GM21367 (cell line): ENCODE results near the gene HYDIN.
"Not testable (repeated sequence)": the region's sequence is repeated elsewhere in the genome, so short reads cannot be mapped to it uniquely, and the experiment has no call there.

Experiments used
- ATAC-seq: cut with Tn5 transposase; IDR thresholded peaks from one replicate; pipeline ENCODE4 v1.9.1; 2021; ENCODE audit not compliant: unreplicated experiment

The HYDIN gene

DNA sequence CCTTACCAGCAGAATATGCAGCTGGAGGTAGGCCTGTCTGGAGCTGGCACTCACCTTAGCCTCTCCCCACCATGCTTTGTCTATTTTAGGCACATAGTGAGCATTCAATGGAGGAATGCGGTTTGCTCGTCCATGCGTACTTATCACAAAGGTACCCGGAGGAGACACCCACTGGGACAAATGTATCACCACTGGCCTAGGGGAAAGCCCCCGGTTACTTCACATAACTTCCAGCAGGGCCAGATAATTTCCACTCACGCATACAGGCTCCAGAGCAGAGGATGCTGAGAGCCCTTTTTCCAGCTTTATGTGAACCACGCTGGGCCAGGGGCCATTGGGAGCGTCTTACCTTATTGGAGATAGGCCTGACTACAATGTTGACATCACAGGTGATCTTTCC is 348.2 kb downstream of the HYDIN start:
- not testable (repeated sequence) for ATAC-seq

GRCh38 chr16:70877895-70878294 is 352.6 kb downstream of the HYDIN start:
- not testable (repeated sequence) for ATAC-seq

GRCh38 chr16:70876442-70876841 is 354.1 kb downstream of the HYDIN start:
- ATAC-seq = not testable (repeated sequence)

DNA sequence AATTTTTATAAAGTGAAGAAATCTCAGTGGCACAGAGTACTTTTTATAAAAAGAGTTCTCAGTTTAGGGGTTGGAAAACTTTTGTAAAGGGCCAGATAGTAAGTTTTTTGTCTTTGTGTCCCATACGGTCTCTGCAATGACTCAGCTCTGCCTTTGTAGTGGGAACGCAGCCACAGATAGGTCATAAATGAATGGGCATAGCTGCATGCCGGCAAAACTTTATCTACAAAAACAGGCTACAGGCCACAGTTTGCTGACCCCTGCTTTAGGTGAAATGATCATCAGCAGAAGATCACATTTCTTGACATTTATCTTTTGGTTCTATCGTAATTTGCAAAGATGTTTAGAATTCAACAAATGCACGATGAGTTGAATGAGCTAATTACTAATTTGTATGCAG is 365.8 kb downstream of the HYDIN start:
- ATAC-seq = not testable (repeated sequence)

DNA sequence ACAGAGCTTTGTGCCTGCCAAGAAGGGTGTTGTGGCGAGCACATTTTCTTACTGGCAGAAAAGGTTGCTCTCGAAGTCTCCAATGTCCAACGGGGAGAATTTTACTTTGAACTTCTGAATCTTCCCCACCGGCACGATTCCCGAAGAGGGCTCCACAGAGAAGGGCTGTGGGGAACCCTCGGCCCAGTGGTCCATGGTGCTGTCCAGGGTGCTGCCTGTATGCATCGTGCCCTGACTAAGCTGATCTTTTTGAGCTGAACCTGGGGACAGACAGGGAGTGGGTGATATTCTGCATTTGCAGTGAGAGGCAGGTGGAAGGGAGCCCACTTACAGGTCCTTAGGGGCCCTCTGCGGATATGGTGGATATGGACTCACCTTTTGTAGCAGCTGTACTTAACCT is 368.5 kb downstream of the HYDIN start:
- ATAC-seq = not testable (repeated sequence)

DNA sequence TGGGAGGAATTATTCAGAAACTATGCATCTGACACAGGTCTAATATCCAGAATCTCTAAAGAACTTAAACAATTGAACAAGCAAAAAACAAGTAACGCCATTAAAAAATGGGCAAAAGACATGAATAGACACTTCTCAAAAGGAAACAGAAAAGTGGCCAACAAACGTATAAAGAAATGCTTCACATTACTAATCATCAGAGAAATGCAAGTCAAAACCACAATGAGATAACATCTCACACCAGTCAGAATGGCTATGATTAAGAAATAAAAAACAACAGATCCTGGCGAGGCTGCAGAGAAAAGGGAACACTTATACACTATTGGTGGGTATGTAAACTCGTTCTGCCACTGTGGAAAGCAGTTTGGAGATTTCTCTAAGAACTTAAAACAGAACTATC is 379.2 kb downstream of the HYDIN start:
- not testable (repeated sequence) for ATAC-seq

DNA sequence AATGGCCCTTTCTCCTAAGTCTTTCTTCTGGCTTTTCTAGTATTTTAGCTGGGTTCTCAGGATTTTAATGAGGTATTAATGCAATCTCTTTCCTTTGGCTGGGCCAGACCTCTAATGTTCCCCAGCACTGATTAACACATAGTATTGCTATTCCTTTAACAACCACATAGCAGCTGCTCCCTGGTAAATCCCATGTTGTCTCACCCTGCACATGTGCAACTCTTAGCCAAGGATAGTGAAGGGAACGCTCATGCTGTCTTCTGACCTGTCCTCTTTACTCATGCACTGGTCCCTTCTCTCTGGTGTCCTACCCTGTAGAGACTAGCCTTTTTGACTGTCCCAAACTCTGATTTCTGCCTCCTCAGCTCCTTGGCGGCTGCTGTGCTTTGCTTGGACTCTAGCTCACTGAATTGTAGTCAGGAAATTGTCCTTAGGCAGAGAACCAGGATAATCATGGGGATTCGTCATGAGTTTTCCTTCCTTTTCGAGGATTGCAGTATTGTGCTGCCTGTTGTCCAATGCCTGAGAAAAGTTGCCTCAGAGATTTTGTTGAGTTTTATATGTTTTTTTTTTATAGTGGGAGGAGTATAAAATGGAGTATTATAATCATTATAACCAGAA is 406.9 kb downstream of the HYDIN start:
- not testable (repeated sequence) for ATAC-seq

- not testable (repeated sequence) for ATAC-seq
These were observed 407.8 kb downstream of the HYDIN start for GRCh38 chr16:70822734-70823133.

- not testable (repeated sequence) for ATAC-seq
These were observed 412.4 kb downstream of the HYDIN start for GRCh38 chr16:70818088-70818487.

- ATAC-seq = no peak
These were observed 421.0 kb downstream of the HYDIN start for GRCh38 chr16:70809392-70810060.

- ATAC-seq = no peak
These were observed 422.2 kb downstream of the HYDIN start for GRCh38 chr16:70808371-70808770.

DNA sequence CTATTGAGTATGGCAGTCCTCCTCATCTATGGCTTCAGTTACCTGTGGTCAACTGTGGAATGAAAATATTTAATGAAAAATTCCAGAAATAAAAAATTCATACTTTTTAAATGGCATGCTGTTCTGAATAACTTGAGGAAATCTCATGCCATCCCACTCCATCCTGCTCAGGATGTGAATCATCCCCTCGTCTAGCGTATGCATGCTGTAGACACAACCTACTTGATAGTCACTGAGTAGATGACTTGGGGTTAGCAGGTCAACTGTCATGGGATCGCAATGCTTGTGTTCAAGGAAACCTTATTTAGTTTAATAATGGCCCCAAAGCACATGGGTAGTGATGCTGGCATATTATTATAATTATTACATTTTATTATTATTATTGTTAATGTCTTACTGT is 424.7 kb downstream of the HYDIN start:
- ATAC-seq = no peak

DNA sequence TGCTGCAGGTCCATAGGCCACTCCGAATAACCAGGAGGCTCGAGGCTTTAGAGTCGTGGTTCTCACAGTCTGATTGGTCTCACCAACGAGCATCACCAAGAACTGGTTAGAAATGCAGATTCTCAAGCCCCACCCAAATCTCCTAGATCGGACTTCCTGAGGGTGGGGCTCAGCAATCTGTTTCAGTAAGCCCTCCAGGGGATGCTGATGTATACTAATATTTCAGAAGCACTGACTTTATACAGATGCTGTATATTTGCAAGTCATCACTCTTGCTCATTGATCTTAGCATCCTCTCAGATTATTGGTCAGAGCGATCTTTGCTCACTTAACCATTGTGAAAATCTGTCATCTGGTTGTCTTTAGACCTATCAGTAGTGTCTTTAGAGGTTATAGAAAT is 425.1 kb downstream of the HYDIN start:
- no peak for ATAC-seq

- ATAC-seq = no peak
These were observed 425.8 kb downstream of the HYDIN start for GRCh38 chr16:70804734-70805169.

GRCh38 chr16:70804153-70804733 is 426.3 kb downstream of the HYDIN start:
- ATAC-seq = no peak

- ATAC-seq = no peak
These were observed 427.2 kb downstream of the HYDIN start for GRCh38 chr16:70803319-70803718.

GRCh38 chr16:70801611-70802010 is 428.9 kb downstream of the HYDIN start:
- ATAC-seq = no peak

DNA sequence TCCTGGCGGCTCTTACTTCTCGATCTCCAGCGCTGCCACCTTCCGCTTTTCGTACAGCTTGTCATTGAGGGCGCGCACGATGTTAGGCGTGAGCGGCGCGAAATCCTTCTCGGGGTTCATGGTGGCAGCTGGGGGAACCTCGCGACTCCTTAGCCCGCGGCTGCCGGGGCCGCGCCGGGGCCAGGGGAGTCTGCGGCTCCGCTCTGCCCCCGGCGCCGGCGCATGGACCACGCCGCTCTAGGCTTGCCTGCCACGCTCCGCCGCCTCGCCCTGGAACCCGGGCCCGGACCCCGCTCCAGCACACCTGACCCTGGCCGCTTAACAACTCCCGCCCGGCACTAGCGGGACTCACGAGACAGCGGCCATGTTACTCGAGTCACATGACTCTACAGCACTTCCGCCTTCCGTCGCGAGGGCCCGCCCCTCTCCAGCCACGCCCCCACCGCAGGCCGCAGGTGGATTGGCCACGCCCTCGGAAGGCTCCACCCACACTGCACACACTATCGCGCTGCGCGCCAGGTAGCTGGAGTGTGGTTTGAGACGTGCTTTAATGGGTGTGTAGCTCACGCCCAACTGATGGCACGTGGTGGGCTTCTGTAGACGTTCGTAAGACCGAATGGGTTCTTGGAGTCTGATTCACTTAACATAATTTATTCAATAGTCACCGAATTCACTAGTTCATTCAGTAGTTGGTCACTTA is 429.6 kb downstream of the HYDIN start, which contains the start of gene VAC14:
Gene VAC14, minus strand, starts transcription at position 378 of the 700 bp plus-strand sequence. Its CDS starts 258 bp downstream, at position 120.
- peak; percentile 81 for ATAC-seq

DNA sequence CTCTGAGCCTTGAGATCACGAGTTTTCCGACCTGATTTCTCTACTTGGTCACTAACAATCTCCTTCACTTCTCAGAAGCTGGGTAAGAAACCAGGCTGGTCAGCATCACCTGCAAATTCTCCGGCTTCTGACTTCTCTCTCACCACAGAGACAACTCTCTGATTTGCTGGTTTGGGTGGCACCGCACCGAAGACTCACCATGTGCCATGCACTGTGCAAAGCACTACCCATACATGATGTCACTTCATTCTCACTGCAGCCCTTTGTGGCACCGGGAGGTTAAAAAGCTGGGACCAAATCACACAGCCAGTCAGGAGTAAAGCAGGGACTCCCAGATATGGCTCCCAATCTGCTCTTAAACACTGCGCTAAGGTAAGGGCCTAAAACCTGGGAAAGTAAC is 430.2 kb downstream of the HYDIN start:
- no peak for ATAC-seq

- ATAC-seq = no peak
These were observed 434.2 kb downstream of the HYDIN start for GRCh38 chr16:70796301-70796700.

DNA sequence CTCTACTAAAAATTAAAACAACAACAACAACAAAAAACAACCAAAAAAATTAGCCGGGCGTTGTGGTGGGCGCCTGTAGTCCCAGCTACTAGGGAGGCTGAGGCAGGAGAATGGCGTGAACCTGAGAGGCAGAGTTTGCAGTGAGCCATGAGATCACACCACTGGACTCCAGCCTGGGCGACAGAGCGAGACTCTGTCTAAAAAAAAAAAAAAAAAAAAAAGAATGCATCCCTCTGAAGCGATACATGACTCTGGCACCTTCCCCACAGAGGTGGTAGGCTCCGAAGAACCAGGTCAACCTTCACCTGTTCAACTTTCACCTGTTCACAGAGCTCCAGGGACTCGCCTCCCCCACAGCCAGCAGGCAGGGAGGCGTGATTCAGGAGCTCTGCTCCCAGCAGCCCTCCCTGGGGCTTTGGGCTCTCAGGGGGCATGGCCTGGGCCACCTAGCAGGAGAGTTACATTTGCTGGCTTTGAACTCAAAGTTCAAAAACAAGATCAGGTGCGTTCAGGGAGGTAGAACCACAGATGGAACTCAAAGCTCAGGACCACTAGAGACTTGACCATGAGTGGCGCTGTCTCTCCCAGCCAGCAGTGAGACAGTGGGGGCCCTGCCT is 435.1 kb downstream of the HYDIN start:
- ATAC-seq = no peak
